Measurements from ENCODE around the gene FBXO45. TPM values are rescaled to one million over a fixed set of nuclear protein-coding genes. Genes with fewer than 3 reads are reported as not detected.

The FBXO45 gene
- total and polyA plus RNA-seq, 2 of the 13 experiments (the other 11 are each of a cell fraction or from before 2014, with no cell fraction given) = 7.0 to 12.1 TPM

- no peak for DNase-seq (ENCODE audit: low spot score)
- Histone ChIP-seq H3K9ac (ENCODE audit: insufficient read depth, low read depth, low read length) (no peak overlapping the region), H3K9me3 (ENCODE audit: low read length) (no peaks in the 10 kb centered on the region), H3K4me2 (ENCODE audit: low read depth, low read length) (no peak overlapping the region), H3K27me3 (ENCODE audit: control insufficient read depth in 1 of 2, insufficient read depth in 2 of 2, low read length in 2 of 2) (peaks cover 0 to 15% of the 10 kb centered on the region in 2 experiments; a peak in 4 of 5 replicates), H3K79me2 (ENCODE audit: insufficient read depth, low read length) (no peaks in the 10 kb centered on the region), H3K4me3 (replicated peaks in 1 of 3; ENCODE audit: insufficient read depth in 1 of 3, low read depth in 2 of 3, low read length in 3 of 3) (no peak overlapping the region), H3K36me3 (replicated peaks in 1 of 2; ENCODE audit: control insufficient read depth in 1 of 2, insufficient read depth in 2 of 2, low read length in 2 of 2) (no peaks in the 10 kb centered on the region), H4K20me1 (ENCODE audit: insufficient read depth, low read length) (no peaks in the 10 kb centered on the region), H2AFZ (ENCODE audit: low read length) (no peak overlapping the region), H3K27ac (ENCODE audit: extremely low read length, insufficient read depth, low read length) (no peak overlapping the region), H3K4me1 (ENCODE audit: insufficient read depth, low read length) (peaks cover 5% of the 10 kb centered on the region)
- ChIA-PET CTCF (ENCODE audit: low intra/inter-chr PET ratio, low total read pairs) (no interaction called here), POLR2A (no interaction called here)
- no TSS peak for BruUV-seq (replicated peaks)
- 72% methylated on average over 16 of the region's 16 CpGs for WGBS (ENCODE audit: low lambda C conversion rate)
- intact Hi-C loops (cut with micrococcal nuclease; ENCODE audit: unreplicated experiment) (no loop called here), in situ Hi-C loops (cut with HindIII; ENCODE audit: extremely low pct_ligation_motif_present, low pct_unique_long_range_greater_than_20kb) (no loop called here)
- no peak for FAIRE-seq
- no peak for TF ChIP-seq TGIF2 (CRISPR knock-in tag; IDR thresholded peaks at IDR 0.05)
- TF ChIP-seq ZNF296 (CRISPR knock-in tag; conservative IDR thresholded peaks at IDR 0.05) = no peak
- TF ChIP-seq ZSCAN31 (CRISPR knock-in tag; IDR thresholded peaks at IDR 0.05; ENCODE audit: low read depth) = no peak
- no peak for TF ChIP-seq NFKB2 (CRISPR knock-in tag; IDR thresholded peaks at IDR 0.05; ENCODE audit: borderline replicate concordance)
- no peak for TF ChIP-seq HOXA5 (CRISPR knock-in tag; IDR thresholded peaks at IDR 0.05)
- no peak for TF ChIP-seq ZNF331 (CRISPR knock-in tag; IDR thresholded peaks at IDR 0.05)
- TF ChIP-seq HCFC1 (IDR thresholded peaks at IDR 0.05; ENCODE audit: low read depth, low read length) = no peak
- no peak for TF ChIP-seq ZNF230 (CRISPR knock-in tag; IDR thresholded peaks at IDR 0.05)
- no peak for TF ChIP-seq MTERF4 (CRISPR knock-in tag; IDR thresholded peaks at IDR 0.05)
- no peak for TF ChIP-seq KLF12 (CRISPR knock-in tag; IDR thresholded peaks at IDR 0.05; ENCODE audit: borderline replicate concordance)
- no peak for ATAC-seq
Measured at GRCh38 chr3:196624907-196625306, 56.4 kb downstream of the FBXO45 start.

- Histone ChIP-seq H3K36me3 (replicated peaks in 1 of 2; ENCODE audit: control insufficient read depth in 1 of 2, insufficient read depth in 2 of 2, low read length in 2 of 2) (no peaks in the 10 kb centered on the region), H3K4me1 (ENCODE audit: insufficient read depth, low read length) (peaks cover 1% of the 10 kb centered on the region), H3K27me3 (ENCODE audit: control insufficient read depth in 1 of 2, insufficient read depth in 2 of 2, low read length in 2 of 2) (peaks cover 0 to 15% of the 10 kb centered on the region in 2 experiments; a peak in 4 of 5 replicates), H3K27ac (ENCODE audit: extremely low read length, insufficient read depth, low read length) (no peak overlapping the region), H3K4me2 (ENCODE audit: low read depth, low read length) (no peak overlapping the region), H3K4me3 (replicated peaks in 1 of 3; ENCODE audit: insufficient read depth in 1 of 3, low read depth in 2 of 3, low read length in 3 of 3) (no peak overlapping the region), H3K9me3 (ENCODE audit: low read length) (no peaks in the 10 kb centered on the region), H3K9ac (ENCODE audit: insufficient read depth, low read depth, low read length) (no peak overlapping the region), H3K79me2 (ENCODE audit: insufficient read depth, low read length) (no peaks in the 10 kb centered on the region), H4K20me1 (ENCODE audit: insufficient read depth, low read length) (no peaks in the 10 kb centered on the region), H2AFZ (ENCODE audit: low read length) (no peak overlapping the region)
- intact Hi-C loops (cut with micrococcal nuclease; ENCODE audit: unreplicated experiment) = no loop called here
- DNase-seq (ENCODE audit: low spot score) (no peak), ATAC-seq (no peak), FAIRE-seq (no peak)
- 25% methylated on average over 5 of the region's 6 CpGs for WGBS (ENCODE audit: low lambda C conversion rate)
- ChIA-PET CTCF (ENCODE audit: low intra/inter-chr PET ratio, low total read pairs) (no interaction called here), POLR2A (no interaction called here)
- in situ Hi-C loops (cut with HindIII; ENCODE audit: extremely low pct_ligation_motif_present, low pct_unique_long_range_greater_than_20kb) = no loop called here
- no TSS peak for BruUV-seq (replicated peaks)
- TF ChIP-seq ZNF354B (CRISPR knock-in tag; IDR thresholded peaks at IDR 0.05) (no peak), AFF4 (CRISPR knock-in tag; IDR thresholded peaks at IDR 0.05) (no peak), CREM (IDR thresholded peaks at IDR 0.05) (no peak), CREM (CRISPR knock-in tag; IDR thresholded peaks at IDR 0.05) (no peak), ATF6 (CRISPR knock-in tag; conservative IDR thresholded peaks at IDR 0.05) (no peak)
Measured at GRCh38 chr3:196625331-196625730, 56.9 kb downstream of the FBXO45 start.
